HG03045 (cell line): ENCODE results near the gene PLCL1.

Experiments used
- ATAC-seq: cut with Tn5 transposase; IDR thresholded peaks from one replicate; pipeline ENCODE4 v1.9.1; 2021; ENCODE audit warnings: mild to moderate bottlenecking, moderate library complexity; ENCODE audit not compliant: unreplicated experiment

Gene PLCL1

GRCh38 chr2:198044777-198045176, 240.4 kb downstream of the PLCL1 start:
- no peak for ATAC-seq

- no peak for ATAC-seq
Measured at GRCh38 chr2:198045227-198045626, 240.8 kb downstream of the PLCL1 start.

- no peak for ATAC-seq
Measured at GRCh38 chr2:198052741-198053140, 248.3 kb downstream of the PLCL1 start.

GRCh38 chr2:198053148-198053547, 248.8 kb downstream of the PLCL1 start:
- no peak for ATAC-seq

GRCh38 chr2:198053776-198054175, 249.4 kb downstream of the PLCL1 start:
- ATAC-seq: no peak

- ATAC-seq: peak; percentile 64
Measured at GRCh38 chr2:198054299-198054698, 249.9 kb downstream of the PLCL1 start.

- no peak for ATAC-seq
Measured at GRCh38 chr2:198055716-198056115, 251.3 kb downstream of the PLCL1 start.

- no peak for ATAC-seq
Measured at GRCh38 chr2:198056836-198057235, 252.4 kb downstream of the PLCL1 start.

GRCh38 chr2:198059800-198060199, 255.4 kb downstream of the PLCL1 start:
- no peak for ATAC-seq

GRCh38 chr2:198060277-198060676, 255.9 kb downstream of the PLCL1 start:
- ATAC-seq: no peak

- ATAC-seq: no peak
Measured at GRCh38 chr2:198062826-198063225, 258.4 kb downstream of the PLCL1 start.

GRCh38 chr2:198063242-198063641, 258.8 kb downstream of the PLCL1 start:
- ATAC-seq: no peak

- no peak for ATAC-seq
Measured at GRCh38 chr2:198065322-198065721, 260.9 kb downstream of the PLCL1 start.

- ATAC-seq: no peak
Measured at GRCh38 chr2:198066597-198066996, 262.2 kb downstream of the PLCL1 start.

GRCh38 chr2:198072655-198073054, 268.3 kb downstream of the PLCL1 start:
- ATAC-seq: no peak

- no peak for ATAC-seq
Measured at GRCh38 chr2:198073253-198073652, 268.9 kb downstream of the PLCL1 start.

GRCh38 chr2:198077477-198077876, 273.1 kb downstream of the PLCL1 start:
- ATAC-seq: no peak

- ATAC-seq: no peak
Measured at GRCh38 chr2:198080879-198081765, 276.7 kb downstream of the PLCL1 start.

GRCh38 chr2:198084156-198084555, 279.8 kb downstream of the PLCL1 start:
- no peak for ATAC-seq

- ATAC-seq: no peak
Measured at GRCh38 chr2:198096002-198096401, 291.6 kb downstream of the PLCL1 start.

GRCh38 chr2:198096965-198097364, 292.6 kb downstream of the PLCL1 start:
- no peak for ATAC-seq

- ATAC-seq: no peak
Measured at GRCh38 chr2:198097630-198098029, 293.2 kb downstream of the PLCL1 start.

- no peak for ATAC-seq
Measured at GRCh38 chr2:198098386-198098785, 294.0 kb downstream of the PLCL1 start.
